ENCODE results near the gene ANKUB1. TPM values are rescaled to one million over a fixed set of nuclear protein-coding genes. Genes with fewer than 3 reads are reported as not detected.

The ANKUB1 gene
- total and polyA plus RNA-seq, 9 of the 15 experiments (the other 6 are each of a cell fraction or from before 2014, with no cell fraction given) = not detected

DNA sequence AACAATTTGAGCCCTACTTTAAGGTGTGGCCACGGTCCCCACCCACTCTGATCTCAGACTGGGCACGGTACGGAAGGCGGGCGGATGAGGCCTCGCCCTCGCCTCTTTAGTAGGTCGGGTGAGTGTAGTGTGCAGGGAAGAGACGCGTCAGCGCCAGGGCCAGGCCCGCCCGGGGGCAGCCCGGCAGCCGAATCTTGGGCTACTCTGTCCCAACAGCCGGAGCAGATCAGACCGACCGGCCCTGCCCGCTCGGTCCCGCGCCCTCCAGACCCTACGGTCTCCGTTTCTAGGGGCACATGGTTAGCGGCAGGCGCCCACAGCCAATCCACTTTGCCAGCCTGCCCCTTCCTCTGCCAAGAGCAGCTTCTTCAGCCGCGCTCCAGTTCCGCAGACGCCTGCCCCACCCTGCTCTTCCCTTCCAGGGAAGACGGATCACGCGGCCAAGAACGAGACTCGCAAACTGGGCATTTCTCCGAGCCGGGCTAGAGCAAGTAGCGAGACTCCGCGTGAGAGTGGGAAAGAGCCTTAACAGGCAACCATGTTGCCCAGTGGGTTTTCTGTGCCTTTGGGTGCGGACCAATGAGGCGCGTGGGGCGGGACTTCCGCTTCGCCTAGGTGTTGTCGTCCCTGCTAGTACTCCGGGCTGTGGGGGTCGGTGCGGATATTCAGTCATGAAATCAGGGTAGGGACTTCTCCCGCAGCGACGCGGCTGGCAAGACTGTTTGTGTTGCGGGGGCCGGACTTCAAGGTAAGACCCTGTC is 20.4 kb upstream of the ANKUB1 start, which contains the start of gene RNF13 (continued):
- TF ChIP-seq, protein P1, sequence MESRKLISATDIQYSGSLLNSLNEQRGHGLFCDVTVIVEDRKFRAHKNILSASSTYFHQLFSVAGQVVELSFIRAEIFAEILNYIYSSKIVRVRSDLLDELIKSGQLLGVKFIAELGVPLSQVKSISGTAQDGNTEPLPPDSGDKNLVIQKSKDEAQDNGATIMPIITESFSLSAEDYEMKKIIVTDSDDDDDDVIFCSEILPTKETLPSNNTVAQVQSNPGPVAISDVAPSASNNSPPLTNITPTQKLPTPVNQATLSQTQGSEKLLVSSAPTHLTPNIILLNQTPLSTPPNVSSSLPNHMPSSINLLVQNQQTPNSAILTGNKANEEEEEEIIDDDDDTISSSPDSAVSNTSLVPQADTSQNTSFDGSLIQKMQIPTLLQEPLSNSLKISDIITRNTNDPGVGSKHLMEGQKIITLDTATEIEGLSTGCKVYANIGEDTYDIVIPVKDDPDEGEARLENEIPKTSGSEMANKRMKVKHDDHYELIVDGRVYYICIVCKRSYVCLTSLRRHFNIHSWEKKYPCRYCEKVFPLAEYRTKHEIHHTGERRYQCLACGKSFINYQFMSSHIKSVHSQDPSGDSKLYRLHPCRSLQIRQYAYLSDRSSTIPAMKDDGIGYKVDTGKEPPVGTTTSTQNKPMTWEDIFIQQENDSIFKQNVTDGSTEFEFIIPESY (CRISPR knock-in tag; IDR thresholded peaks at IDR 0.05) = peak; percentile 96
- TF ChIP-seq RNF2 (IDR thresholded peaks at IDR 0.05) (no peak), MCM7 (IDR thresholded peaks at IDR 0.05) (no peak), FOXK2 (conservative IDR thresholded peaks at IDR 0.05 in 1 of 2, IDR thresholded peaks at IDR 0.05 in 1 of 2; ENCODE audit: low read depth in 2 of 2) (peak; percentile 83 to 84), NELFE (IDR thresholded peaks at IDR 0.05; ENCODE audit: insufficient read depth, insufficient read length) (no peak), GATA2 (CRISPR knock-in tag; IDR thresholded peaks at IDR 0.05) (no peak), ZNF175 (CRISPR knock-in tag; IDR thresholded peaks at IDR 0.05; ENCODE audit: low read depth) (no peak), SREBF1 (IDR thresholded peaks at IDR 0.05; ENCODE audit: borderline replicate concordance, low read depth, low read length) (no peak), LEF1 (IDR thresholded peaks at IDR 0.05) (peak; percentile 58; the same call in 1 of the 2 replicates), CREBBP (IDR thresholded peaks at IDR 0.05; ENCODE audit: low read depth, low read length) (no peak), ZNF324 (CRISPR knock-in tag; IDR thresholded peaks at IDR 0.05) (no peak), SP2 (IDR thresholded peaks at IDR 0.05; ENCODE audit: extremely low read depth, low read depth, low read length, poor library complexity, severe bottlenecking) (peak; percentile 85), ZNF217 (CRISPR knock-in tag; IDR thresholded peaks at IDR 0.05) (no peak), SIX5 (IDR thresholded peaks at IDR 0.05; ENCODE audit: borderline replicate concordance in 1 of 2, insufficient read depth in 1 of 2, low read depth in 1 of 2, low read length in 2 of 2) (no peak)
- TF ChIP-seq, protein P2, sequence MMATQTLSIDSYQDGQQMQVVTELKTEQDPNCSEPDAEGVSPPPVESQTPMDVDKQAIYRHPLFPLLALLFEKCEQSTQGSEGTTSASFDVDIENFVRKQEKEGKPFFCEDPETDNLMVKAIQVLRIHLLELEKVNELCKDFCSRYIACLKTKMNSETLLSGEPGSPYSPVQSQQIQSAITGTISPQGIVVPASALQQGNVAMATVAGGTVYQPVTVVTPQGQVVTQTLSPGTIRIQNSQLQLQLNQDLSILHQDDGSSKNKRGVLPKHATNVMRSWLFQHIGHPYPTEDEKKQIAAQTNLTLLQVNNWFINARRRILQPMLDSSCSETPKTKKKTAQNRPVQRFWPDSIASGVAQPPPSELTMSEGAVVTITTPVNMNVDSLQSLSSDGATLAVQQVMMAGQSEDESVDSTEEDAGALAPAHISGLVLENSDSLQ (IDR thresholded peaks at IDR 0.05) = peak; percentile 99
- TF ChIP-seq, protein P3, sequence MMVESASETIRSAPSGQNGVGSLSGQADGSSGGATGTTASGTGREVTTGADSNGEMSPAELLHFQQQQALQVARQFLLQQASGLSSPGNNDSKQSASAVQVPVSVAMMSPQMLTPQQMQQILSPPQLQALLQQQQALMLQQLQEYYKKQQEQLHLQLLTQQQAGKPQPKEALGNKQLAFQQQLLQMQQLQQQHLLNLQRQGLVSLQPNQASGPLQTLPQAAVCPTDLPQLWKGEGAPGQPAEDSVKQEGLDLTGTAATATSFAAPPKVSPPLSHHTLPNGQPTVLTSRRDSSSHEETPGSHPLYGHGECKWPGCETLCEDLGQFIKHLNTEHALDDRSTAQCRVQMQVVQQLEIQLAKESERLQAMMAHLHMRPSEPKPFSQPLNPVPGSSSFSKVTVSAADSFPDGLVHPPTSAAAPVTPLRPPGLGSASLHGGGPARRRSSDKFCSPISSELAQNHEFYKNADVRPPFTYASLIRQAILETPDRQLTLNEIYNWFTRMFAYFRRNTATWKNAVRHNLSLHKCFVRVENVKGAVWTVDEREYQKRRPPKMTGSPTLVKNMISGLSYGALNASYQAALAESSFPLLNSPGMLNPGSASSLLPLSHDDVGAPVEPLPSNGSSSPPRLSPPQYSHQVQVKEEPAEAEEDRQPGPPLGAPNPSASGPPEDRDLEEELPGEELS (CRISPR knock-in tag; IDR thresholded peaks at IDR 0.05; ENCODE audit: borderline replicate concordance) = no peak
- TF ChIP-seq, protein P4, sequence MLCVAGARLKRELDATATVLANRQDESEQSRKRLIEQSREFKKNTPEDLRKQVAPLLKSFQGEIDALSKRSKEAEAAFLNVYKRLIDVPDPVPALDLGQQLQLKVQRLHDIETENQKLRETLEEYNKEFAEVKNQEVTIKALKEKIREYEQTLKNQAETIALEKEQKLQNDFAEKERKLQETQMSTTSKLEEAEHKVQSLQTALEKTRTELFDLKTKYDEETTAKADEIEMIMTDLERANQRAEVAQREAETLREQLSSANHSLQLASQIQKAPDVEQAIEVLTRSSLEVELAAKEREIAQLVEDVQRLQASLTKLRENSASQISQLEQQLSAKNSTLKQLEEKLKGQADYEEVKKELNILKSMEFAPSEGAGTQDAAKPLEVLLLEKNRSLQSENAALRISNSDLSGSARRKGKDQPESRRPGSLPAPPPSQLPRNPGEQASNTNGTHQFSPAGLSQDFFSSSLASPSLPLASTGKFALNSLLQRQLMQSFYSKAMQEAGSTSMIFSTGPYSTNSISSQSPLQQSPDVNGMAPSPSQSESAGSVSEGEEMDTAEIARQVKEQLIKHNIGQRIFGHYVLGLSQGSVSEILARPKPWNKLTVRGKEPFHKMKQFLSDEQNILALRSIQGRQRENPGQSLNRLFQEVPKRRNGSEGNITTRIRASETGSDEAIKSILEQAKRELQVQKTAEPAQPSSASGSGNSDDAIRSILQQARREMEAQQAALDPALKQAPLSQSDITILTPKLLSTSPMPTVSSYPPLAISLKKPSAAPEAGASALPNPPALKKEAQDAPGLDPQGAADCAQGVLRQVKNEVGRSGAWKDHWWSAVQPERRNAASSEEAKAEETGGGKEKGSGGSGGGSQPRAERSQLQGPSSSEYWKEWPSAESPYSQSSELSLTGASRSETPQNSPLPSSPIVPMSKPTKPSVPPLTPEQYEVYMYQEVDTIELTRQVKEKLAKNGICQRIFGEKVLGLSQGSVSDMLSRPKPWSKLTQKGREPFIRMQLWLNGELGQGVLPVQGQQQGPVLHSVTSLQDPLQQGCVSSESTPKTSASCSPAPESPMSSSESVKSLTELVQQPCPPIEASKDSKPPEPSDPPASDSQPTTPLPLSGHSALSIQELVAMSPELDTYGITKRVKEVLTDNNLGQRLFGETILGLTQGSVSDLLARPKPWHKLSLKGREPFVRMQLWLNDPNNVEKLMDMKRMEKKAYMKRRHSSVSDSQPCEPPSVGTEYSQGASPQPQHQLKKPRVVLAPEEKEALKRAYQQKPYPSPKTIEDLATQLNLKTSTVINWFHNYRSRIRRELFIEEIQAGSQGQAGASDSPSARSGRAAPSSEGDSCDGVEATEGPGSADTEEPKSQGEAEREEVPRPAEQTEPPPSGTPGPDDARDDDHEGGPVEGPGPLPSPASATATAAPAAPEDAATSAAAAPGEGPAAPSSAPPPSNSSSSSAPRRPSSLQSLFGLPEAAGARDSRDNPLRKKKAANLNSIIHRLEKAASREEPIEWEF (CRISPR knock-in tag; IDR thresholded peaks at IDR 0.05) = no peak
